Keratinocyte (primary cell): Measurements from ENCODE around the gene AAMDC. TPM values are rescaled to one million over a fixed set of nuclear protein-coding genes. Genes with fewer than 3 reads are reported as not detected.
"Not testable (repeated sequence)": the region's sequence is repeated elsewhere in the genome, so short reads cannot be mapped to it uniquely, and the experiment has no call there.

Source experiments
- DNase-seq: peaks from one replicate; pipeline ENCODE4 v3.0.0-alpha.2; 2011; ENCODE audit warnings: low read depth, missing footprints, low spot score
- FAIRE-seq: peaks from 2 replicates; lab custom pipeline; 2011; peaks lifted over from hg19 to GRCh38; lab: Jason Lieb, UNC
- H2AFZ ChIP-seq: 2 replicates; pipeline ENCODE4 v1.6.0; 2012; ENCODE audit warnings: low read length, control low read depth, inconsistent platforms; ENCODE audit not compliant: control insufficient read depth
- H3K27ac ChIP-seq: 2 replicates; pipeline ENCODE4 v1.5.1; 2011; ENCODE audit warnings: low read length; ENCODE audit not compliant: control insufficient read depth, insufficient read depth
- H3K27me3 ChIP-seq: 3 replicates; pipeline ENCODE4 v1.6.0; 2011; ENCODE audit warnings: low read length; ENCODE audit not compliant: control insufficient read depth, insufficient read depth; ENCODE audit errors: extremely low read depth
- H3K36me3 ChIP-seq, 2 experiments: 2 replicates in 1 of 2; 3 replicates in 1 of 2; pipeline ENCODE4 v1.5.1; 2011; ENCODE audit warnings: low read length in 2 of 2, mild to moderate bottlenecking in 1 of 2; ENCODE audit not compliant: control insufficient read depth in 2 of 2, insufficient read depth in 2 of 2; ENCODE audit errors: extremely low read depth in 1 of 2
- H3K4me1 ChIP-seq: 3 replicates; pipeline ENCODE4 v1.5.1; 2011; ENCODE audit warnings: low read length; ENCODE audit not compliant: control insufficient read depth, insufficient read depth; ENCODE audit errors: extremely low read depth
- H3K4me2 ChIP-seq: 3 replicates; pipeline ENCODE4 v1.6.0; 2011; ENCODE audit warnings: low read depth, low read length; ENCODE audit not compliant: control insufficient read depth, insufficient read depth; ENCODE audit errors: extremely low read depth
- H3K4me3 ChIP-seq, 3 experiments: fragments of 200-600 bp in 1 of 3; sonication (generic) in 1 of 3; 2 replicates in 2 of 3; 3 replicates in 1 of 3; pipeline ENCODE4 v1.5.1; 2011 to 2016; ENCODE audit warnings: low read length in 3 of 3, mild to moderate bottlenecking in 3 of 3, control low read depth in 2 of 3, inconsistent platforms in 1 of 3, low read depth in 1 of 3, mixed read lengths in 1 of 3, mixed run types in 1 of 3, moderate library complexity in 1 of 3; ENCODE audit not compliant: control insufficient read depth in 2 of 3, insufficient read depth in 2 of 3; ENCODE audit errors: extremely low read depth in 1 of 3
- H3K79me2 ChIP-seq: 2 replicates; pipeline ENCODE4 v1.6.0; 2012; ENCODE audit warnings: low read length; ENCODE audit not compliant: control insufficient read depth, insufficient read depth
- H3K9ac ChIP-seq: 3 replicates; pipeline ENCODE4 v1.6.0; 2011; ENCODE audit warnings: low read length; ENCODE audit not compliant: control insufficient read depth, insufficient read depth; ENCODE audit errors: extremely low read depth
- H3K9me1 ChIP-seq: 3 replicates; pipeline ENCODE4 v1.6.0; 2011; ENCODE audit warnings: low read length; ENCODE audit not compliant: control insufficient read depth, insufficient read depth; ENCODE audit errors: extremely low read depth
- H3K9me3 ChIP-seq: 2 replicates; pipeline ENCODE4 v1.5.1; 2012; ENCODE audit warnings: low read depth, low read length; ENCODE audit not compliant: control insufficient read depth
- H4K20me1 ChIP-seq: 3 replicates; pipeline ENCODE4 v1.6.0; 2011; ENCODE audit warnings: low read length; ENCODE audit not compliant: control insufficient read depth, insufficient read depth; ENCODE audit errors: extremely low read depth
- dilution Hi-C: fragments of 300-500 bp; cut with MboI; formaldehyde crosslinking; loops from one replicate; pipeline ENCODE4 v1.7.0; 2020; ENCODE audit warnings: low sequenced_read_pairs; ENCODE audit not compliant: extremely low pct_ligation_motif_present
- polyA plus RNA-seq, 5 experiments: library from polyadenylated mRNA; depleted of rRNA in 3 of 5; stranded (reverse) in 3 of 5; stranded (forward) in 1 of 5; unstranded in 1 of 5; fragments of >200 nt; gene quantifications; 1 replicate in 1 of 5; 2 replicates in 3 of 5; 3 replicates in 1 of 5; pipeline versions ENCODE4 v1.2.1 to v1.2.3, GENCODE V29; 2011 to 2012; ENCODE audit warnings: missing spikeins in 2 of 5, low read depth in 1 of 5, low replicate concordance in 1 of 5

Gene AAMDC
- polyA plus RNA-seq, 1 donor (not counting 4 experiments of a cell fraction or from before 2014, with no cell fraction given), result 22.4 TPM

DNA sequence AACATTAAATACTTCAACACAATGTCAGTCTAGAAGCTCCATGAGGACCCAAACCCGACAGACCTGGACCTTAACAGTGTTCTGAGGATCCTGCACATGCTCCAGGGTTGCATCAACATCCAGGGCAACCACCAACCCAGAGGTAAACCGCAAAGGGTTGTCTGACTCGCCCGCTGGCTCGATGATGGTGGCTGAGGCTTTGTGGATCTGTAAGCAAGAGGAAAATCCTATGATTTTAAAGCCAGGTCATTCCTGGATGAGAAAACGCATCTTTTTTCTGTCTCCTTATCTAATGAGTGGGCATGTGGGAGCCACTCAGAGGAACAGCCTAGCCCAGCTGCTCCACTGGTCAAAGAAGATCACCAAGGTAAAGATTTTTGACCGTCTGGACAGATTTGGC lies 70.3 kb downstream of the AAMDC start:
- H3K79me2 ChIP-seq, H3K4me1 ChIP-seq, H2AFZ ChIP-seq, H3K9ac ChIP-seq, H3K4me2 ChIP-seq, H3K9me1 ChIP-seq, H3K27ac ChIP-seq, DNase-seq, H3K4me3 ChIP-seq, H4K20me1 ChIP-seq, dilution Hi-C loops, H3K36me3 ChIP-seq, FAIRE-seq, H3K9me3 ChIP-seq, H3K27me3 ChIP-seq: not testable (repeated sequence)

GRCh38 chr11:77891703-77892102 lies 70.8 kb downstream of the AAMDC start:
- H3K4me2 ChIP-seq, H3K9me3 ChIP-seq, H3K36me3 ChIP-seq, H3K9ac ChIP-seq, DNase-seq, H3K79me2 ChIP-seq, H4K20me1 ChIP-seq, H3K4me3 ChIP-seq, FAIRE-seq, H3K27ac ChIP-seq, H3K9me1 ChIP-seq, H2AFZ ChIP-seq, dilution Hi-C loops, H3K4me1 ChIP-seq, H3K27me3 ChIP-seq: not testable (repeated sequence)

- DNase-seq, H3K9me1 ChIP-seq, H3K27ac ChIP-seq, H3K36me3 ChIP-seq, H3K4me2 ChIP-seq, H3K4me1 ChIP-seq, FAIRE-seq, H2AFZ ChIP-seq, dilution Hi-C loops, H3K9me3 ChIP-seq, H3K27me3 ChIP-seq, H4K20me1 ChIP-seq, H3K4me3 ChIP-seq, H3K9ac ChIP-seq, H3K79me2 ChIP-seq: not testable (repeated sequence)
Measured at GRCh38 chr11:77894949-77895348, 74.0 kb downstream of the AAMDC start.
